Left cardiac atrium (tissue), 4 donors: ENCODE data around the gene PDE4A. TPM values are rescaled to one million over a fixed set of nuclear protein-coding genes. Genes with fewer than 3 reads are reported as not detected.
"Not testable (repeated sequence)": the region's sequence is repeated elsewhere in the genome, so short reads cannot be mapped to it uniquely, and the experiment has no call there.

Source experiments
- ATAC-seq, 2 donors: fragments of 200-7000 bp; cut with Tn5 transposase; one replicate each; pipeline ENCODE4 v1.9.1; 2020; ENCODE audit warnings: mild to moderate bottlenecking in 2 of 2, moderate library complexity in 2 of 2
- DNase-seq: peaks from one replicate; pipeline ENCODE4 v3.0.0-alpha.2; 2020
- intact Hi-C, 2 donors: fragments of 100-400 bp; cut with DNase I; formaldehyde crosslinking; loops; one replicate each; pipeline versions ENCODE4 v1.14.1 to v1.15.1; 2022 to 2023
- long read RNA-seq: library from polyadenylated mRNA; unstranded; transcript quantifications from one replicate; pipeline ENCODE4 v2.0.0, GENCODE V29; 2021
- total RNA-seq, 2 donors: library from RNA; stranded (reverse); fragmentation: NEBNext Ultra II Directional; extraction: Animal tissue kit (Norgen Biotek cat#: 25700); gene quantifications; one replicate each; pipeline ENCODE4 v1.2.1, GENCODE V29; 2021
- donor health status: DM: no; HTN: yes; CAD: no.
- donor health status: DM: no; HTN: yes; CAD: no; lungs with severe emphysema.
- donor health status: DM: yes; HTN: yes; CAD: no.
- donor health status: Dilated cardiomyopathy.

PDE4A gene
- 10 to 100 TPM; 13.5 to 13.7 TPM for total RNA-seq
- long read RNA-seq, partial matches to known transcripts = 6 of 12 reads
- long read RNA-seq, other reads (novel, unspliced or antisense) = 2 of 12 reads

- DNase-seq = no peak
Observed at GRCh38 chr19:10420444-10421239, at the start of gene PDE4A. TSS of gene PDE4A (plus strand) at chr19:10420538. CDS start at chr19:10420765, 227 bp downstream.

GRCh38 chr19:10372690-10373089 is 47.6 kb upstream of the PDE4A start:
- intact Hi-C loops = no loop called here
- ATAC-seq = no peak
- DNase-seq = no peak

More at GRCh38 chr19:10420444-10421239, at the start of gene PDE4A:
- intact Hi-C loops = no loop called here
- no peak for ATAC-seq

DNA sequence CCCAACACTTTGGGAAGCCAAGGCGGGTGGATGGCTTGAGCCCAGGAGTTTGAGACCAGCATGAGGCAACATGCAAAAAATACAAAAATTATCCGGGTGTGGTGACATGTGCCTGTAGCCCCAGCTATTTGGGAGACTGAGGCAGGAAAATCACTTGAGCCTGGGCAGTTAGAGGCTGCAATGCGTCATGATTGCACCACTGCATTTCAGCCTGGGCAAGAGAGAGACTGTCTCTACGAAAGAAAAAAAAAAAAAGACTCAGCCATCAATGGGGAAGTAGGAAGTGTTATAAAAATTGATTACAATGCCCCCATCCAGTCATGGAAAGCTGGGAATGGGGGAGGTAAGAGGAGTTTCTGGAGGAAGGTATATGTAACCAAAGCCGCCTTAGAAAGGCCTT is 45.4 kb upstream of the PDE4A start:
- intact Hi-C loops = loop anchor here in 1 of 2 donors (5.0 kb wide), 1 partner anchor 38 kb away; the partner anchor contains the start of gene ICAM3
- DNase-seq (no peak), ATAC-seq (no peak)

DNA sequence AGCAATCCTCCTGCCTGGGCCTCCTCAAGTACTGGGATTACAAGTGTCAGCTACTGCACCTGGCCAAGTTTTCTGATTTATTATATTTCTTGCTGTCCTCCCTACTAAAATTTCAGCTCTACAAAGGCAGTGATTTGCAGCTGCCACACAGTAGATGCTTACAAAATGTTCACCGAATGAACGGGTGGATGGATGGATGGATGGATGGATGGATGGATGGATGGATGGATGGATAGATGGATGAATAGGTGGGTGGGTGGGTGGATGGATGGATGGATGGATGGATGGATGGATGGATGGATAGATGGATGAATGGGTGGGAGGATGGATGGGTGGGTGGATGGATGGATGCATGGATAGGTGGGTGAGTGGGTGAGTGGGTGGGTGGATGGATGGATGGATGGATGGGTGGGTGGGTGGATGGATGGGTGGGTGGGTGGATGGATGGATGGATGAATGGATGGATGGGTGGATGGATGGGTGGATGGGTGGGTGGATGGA is 43.1 kb upstream of the PDE4A start:
- ATAC-seq = not testable (repeated sequence)

GRCh38 chr19:10378124-10378523 is 42.2 kb upstream of the PDE4A start:
- ATAC-seq = no peak
- intact Hi-C loops = loop anchor here in 1 of 2 donors (5.0 kb wide), 1 partner anchor 41 kb away; the partner anchor contains the start of gene ICAM3
- no peak for DNase-seq

More for the DNA sequence above, 43.1 kb upstream of the PDE4A start:
- DNase-seq = not testable (repeated sequence)
- intact Hi-C loops = loop anchor here in 1 of 2 donors (5.0 kb wide), 1 partner anchor 40 kb away; the partner anchor contains the start of gene ICAM3

- ATAC-seq (peak in 1 of 2 donors; percentile 1), DNase-seq (no peak)
- intact Hi-C loops = loop anchor here in 1 of 2 donors (5.0 kb wide), 1 partner anchor 43 kb away; the partner anchor contains the start of gene ICAM3
Observed at GRCh38 chr19:10379880-10380312, 40.4 kb upstream of the PDE4A start.

- intact Hi-C loops = no loop called here
- ATAC-seq = peak; percentile 99
- peak; percentile 98 for DNase-seq
Observed at GRCh38 chr19:10380313-10381102, 39.8 kb upstream of the PDE4A start, which contains the start of gene TYK2. TSS of gene TYK2 (minus strand) at chr19:10380572. CDS start at chr19:10378406, 2,166 bp downstream.

- intact Hi-C loops, DNase-seq, ATAC-seq: not testable (repeated sequence)
Observed at GRCh38 chr19:10383223-10383499, 37.2 kb upstream of the PDE4A start.

GRCh38 chr19:10384580-10384979 is 35.8 kb upstream of the PDE4A start:
- intact Hi-C loops = no loop called here
- no peak for ATAC-seq
- no peak for DNase-seq

GRCh38 chr19:10388957-10389356 is 31.4 kb upstream of the PDE4A start:
- DNase-seq = peak; percentile 88
- ATAC-seq = peak; percentile 63 to 81
- intact Hi-C loops = loop anchor here (1.0 to 5.0 kb wide), 3 partner anchors 120 to 457 kb away; no protein-coding TSS in a partner anchor

- ATAC-seq = peak in 1 of 2 donors; percentile 13
- intact Hi-C loops = loop anchor here (1.0 to 5.0 kb wide), 3 partner anchors 121 to 458 kb away; no protein-coding TSS in a partner anchor
- no peak for DNase-seq
Observed at GRCh38 chr19:10389863-10390262, 30.5 kb upstream of the PDE4A start.

DNA sequence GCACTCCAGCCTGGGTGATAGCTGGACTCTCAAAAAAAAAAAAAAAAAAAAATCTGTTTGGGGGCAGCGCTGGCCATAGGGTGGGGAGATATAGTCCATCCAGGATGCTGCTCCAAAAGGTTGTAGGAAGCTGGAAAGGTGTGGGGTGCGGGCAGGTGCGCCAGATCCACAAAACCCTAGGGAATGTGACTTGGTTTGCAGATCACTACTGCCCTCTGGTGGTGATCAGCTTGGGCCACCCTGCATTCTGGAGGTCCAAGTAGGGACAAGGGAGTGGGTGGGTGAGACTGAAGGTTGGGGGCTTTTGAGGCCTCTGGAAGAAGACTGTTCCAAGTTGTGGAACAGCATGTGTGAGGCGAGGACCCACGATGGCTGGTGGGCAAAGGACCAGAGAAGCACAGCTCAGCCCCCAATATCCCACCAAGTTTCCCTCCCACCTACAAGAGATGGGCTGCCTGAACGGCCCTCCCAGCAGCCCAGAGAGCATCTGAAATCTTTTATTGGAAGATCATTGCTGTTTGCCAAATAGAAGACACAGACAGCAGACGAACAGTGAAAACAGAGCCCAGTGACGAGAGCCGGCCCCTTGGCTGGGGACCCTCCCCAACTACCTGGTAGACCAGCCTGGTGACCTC is 29.6 kb upstream of the PDE4A start:
- intact Hi-C loops = no loop called here
- ATAC-seq (peak; percentile 65 to 72), DNase-seq (peak; percentile 65)

GRCh38 chr19:10392120-10392519 is 28.2 kb upstream of the PDE4A start:
- ATAC-seq = no peak
- intact Hi-C loops = no loop called here
- DNase-seq = no peak

DNA sequence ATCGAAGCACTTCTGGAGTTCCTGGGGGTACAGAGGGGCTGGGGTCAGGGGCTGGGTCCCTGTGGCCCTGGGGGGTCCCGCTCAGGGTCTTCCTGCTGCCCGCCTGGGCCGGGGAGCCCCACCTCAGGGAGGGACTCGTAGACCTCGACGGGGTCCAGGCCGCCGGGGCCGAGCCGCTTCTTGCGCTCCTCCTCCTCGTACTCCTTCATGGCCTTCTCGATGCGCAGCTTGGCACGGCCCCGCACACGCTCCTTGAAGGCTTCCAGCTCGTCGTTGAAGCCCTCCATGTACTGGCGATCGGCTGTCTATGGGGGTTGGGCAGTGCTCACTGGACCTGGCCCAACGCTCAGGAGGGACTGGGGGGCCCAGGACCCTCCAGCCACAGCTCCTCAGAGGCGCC is 27.2 kb upstream of the PDE4A start:
- DNase-seq = no peak
- intact Hi-C loops = no loop called here
- ATAC-seq = no peak

- intact Hi-C loops = no loop called here
- no peak for ATAC-seq
- no peak for DNase-seq
Observed at GRCh38 chr19:10395003-10395402, 25.3 kb upstream of the PDE4A start.

DNA sequence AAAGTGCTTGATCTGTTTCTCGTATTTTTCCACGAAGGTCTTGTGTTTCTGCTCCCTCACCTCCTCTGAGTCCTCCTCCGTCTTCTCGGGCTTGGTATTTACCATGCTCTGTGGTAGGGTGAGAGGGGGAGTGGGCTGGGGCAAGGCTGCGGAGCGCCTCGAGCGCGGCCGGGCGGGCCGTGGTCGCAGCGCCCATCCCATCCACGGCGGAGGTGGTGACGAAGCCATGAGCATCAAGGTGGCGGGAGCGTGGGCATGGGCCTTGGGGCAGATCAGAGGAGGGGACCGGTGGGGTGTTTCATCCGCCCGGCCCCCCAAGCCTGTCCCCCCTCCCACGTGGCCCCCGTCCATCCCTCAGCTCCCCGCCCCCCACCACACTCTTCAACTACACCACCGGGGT is 24.9 kb upstream of the PDE4A start:
- no peak for DNase-seq
- ATAC-seq = no peak
- intact Hi-C loops = no loop called here

- ATAC-seq (no peak), DNase-seq (no peak)
- intact Hi-C loops = no loop called here
Observed at GRCh38 chr19:10395917-10396316, 24.4 kb upstream of the PDE4A start.

GRCh38 chr19:10398819-10399218 is 21.5 kb upstream of the PDE4A start:
- no peak for DNase-seq
- intact Hi-C loops = no loop called here
- ATAC-seq = no peak

GRCh38 chr19:10399340-10399739 is 21.0 kb upstream of the PDE4A start:
- DNase-seq, ATAC-seq, intact Hi-C loops: not testable (repeated sequence)
